SU-DHL-6 (cell line): ENCODE measurements around the gene GPX2.

Source experiments
- H2AFZ ChIP-seq: fragments of 200-600 bp; sonication (generic); 2 replicates; pipeline ENCODE4 v1.6.1; 2014; ENCODE audit warnings: low read depth, mild to moderate bottlenecking, moderate library complexity, mixed read lengths, antibody characterized with exemption, low read length; ENCODE audit not compliant: severe bottlenecking
- H3F3A ChIP-seq: fragments of 200-600 bp; shearing (Covaris generic); 2 replicates; pipeline ENCODE4 v1.6.0; 2016; ENCODE audit warnings: antibody characterized with exemption, mild to moderate bottlenecking; ENCODE audit not compliant: insufficient read depth
- H3K27ac ChIP-seq: fragments of 200-600 bp; sonication (generic); 2 replicates; pipeline ENCODE4 v1.5.1; 2016; ENCODE audit warnings: low read depth, mild to moderate bottlenecking, low read length, moderate library complexity, mixed read lengths
- H3K27me3 ChIP-seq: fragments of 200-600 bp; sonication (generic), shearing (Covaris generic); 2 replicates; pipeline ENCODE4 v1.6.0; 2014; ENCODE audit warnings: mild to moderate bottlenecking, low read length
- H3K36me3 ChIP-seq: fragments of 200-600 bp; sonication (generic); 2 replicates; pipeline ENCODE4 v1.6.1; 2014; ENCODE audit warnings: mild to moderate bottlenecking, low read length, mixed read lengths
- H3K4me2 ChIP-seq: fragments of 300-600, 200-600 bp; shearing (Covaris generic), sonication (generic); 2 replicates; pipeline ENCODE4 v1.6.0; 2014; ENCODE audit warnings: low read length, low read depth, mild to moderate bottlenecking; ENCODE audit not compliant: poor library complexity, severe bottlenecking
- H3K4me3 ChIP-seq: fragments of 200-600 bp; sonication (generic); 2 replicates; pipeline ENCODE4 v1.5.1; 2014; ENCODE audit warnings: antibody characterized with exemption, low read length, mild to moderate bottlenecking, mixed read lengths; ENCODE audit not compliant: insufficient read depth, poor library complexity, severe bottlenecking
- H3K79me2 ChIP-seq: fragments of 200-600 bp; sonication (generic); 2 replicates; pipeline ENCODE4 v1.6.1; 2014; ENCODE audit warnings: mild to moderate bottlenecking, low read length, moderate library complexity; ENCODE audit not compliant: insufficient read depth
- H3K9ac ChIP-seq: fragments of 200-600 bp; sonication (generic); 2 replicates; pipeline ENCODE4 v1.7.0; 2014; ENCODE audit warnings: mild to moderate bottlenecking, low read length
- H3K9me2 ChIP-seq: fragments of 200-600 bp; sonication (generic); replicated peaks from 2 replicates; pipeline ENCODE4 v1.6.1; 2014; ENCODE audit warnings: low read length; ENCODE audit not compliant: insufficient read depth
- H3K9me3 ChIP-seq: fragments of 200-600 bp; sonication (generic); 2 replicates; pipeline ENCODE4 v1.6.1; 2014; ENCODE audit warnings: low read length, mixed read lengths; ENCODE audit not compliant: insufficient read depth
- H4K20me1 ChIP-seq: fragments of 200-600 bp; sonication (generic); 2 replicates; pipeline ENCODE4 v1.6.1; 2014; ENCODE audit warnings: low read depth, mild to moderate bottlenecking, antibody characterized with exemption, low read length, moderate library complexity, mixed read lengths
- EZH2phosphoT487 ChIP-seq: fragments of 200-600 bp; sonication (generic), shearing (Covaris generic); conservative IDR thresholded peaks from 2 replicates; pipeline ENCODE4 v1.6.1; 2018; ENCODE audit warnings: mild to moderate bottlenecking, antibody characterized with exemption, low read length, moderate library complexity, mixed read lengths
- TF ChIP-seq, protein P1 (sequence below): fragments of 200-600 bp; sonication (generic); IDR thresholded peaks from one replicate; pipeline ENCODE4 v1.5.1; 2017; ENCODE audit warnings: antibody characterized with exemption, mild to moderate bottlenecking, low read length, moderate library complexity; ENCODE audit not compliant: insufficient read depth, poor library complexity, severe bottlenecking

Gene GPX2

DNA sequence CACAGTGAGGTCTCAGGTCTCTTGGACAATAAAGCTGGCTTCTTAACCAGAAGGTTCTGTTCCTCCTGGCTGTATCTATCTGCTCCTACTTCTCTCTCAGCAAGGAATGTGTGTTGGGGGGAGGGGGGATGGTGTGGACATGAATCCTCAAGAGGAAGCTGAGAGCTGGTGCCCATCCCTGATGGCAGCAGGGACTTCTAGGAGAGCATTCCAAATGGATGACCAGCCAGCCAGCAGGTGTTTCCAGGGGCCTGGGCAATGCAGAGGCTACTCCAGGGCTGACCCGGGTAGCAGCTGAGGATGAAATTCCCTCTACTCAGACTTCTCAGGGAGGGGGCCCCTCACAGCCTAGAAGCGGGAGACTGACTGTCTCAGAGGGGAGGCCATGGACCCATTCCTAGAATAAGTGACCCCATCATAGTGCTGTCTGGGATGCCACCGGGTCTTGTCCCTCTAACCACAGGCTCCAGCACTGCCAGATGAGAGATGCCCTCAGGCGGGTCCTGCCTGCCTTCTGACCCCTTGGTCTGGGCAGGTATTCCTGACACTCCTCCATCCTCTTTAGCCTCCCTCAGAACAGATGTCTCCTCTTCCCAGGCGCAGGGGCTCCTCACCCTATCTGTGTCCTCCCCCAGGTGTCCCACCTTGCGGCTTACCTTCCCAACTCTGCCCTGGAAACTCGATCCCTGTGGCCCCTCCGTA is 28.4 kb upstream of the GPX2 start:
- H3K9ac ChIP-seq = no peak overlapping the region
- H3F3A ChIP-seq = no peaks in the 10 kb centered on the region
- TF ChIP-seq, protein P1, sequence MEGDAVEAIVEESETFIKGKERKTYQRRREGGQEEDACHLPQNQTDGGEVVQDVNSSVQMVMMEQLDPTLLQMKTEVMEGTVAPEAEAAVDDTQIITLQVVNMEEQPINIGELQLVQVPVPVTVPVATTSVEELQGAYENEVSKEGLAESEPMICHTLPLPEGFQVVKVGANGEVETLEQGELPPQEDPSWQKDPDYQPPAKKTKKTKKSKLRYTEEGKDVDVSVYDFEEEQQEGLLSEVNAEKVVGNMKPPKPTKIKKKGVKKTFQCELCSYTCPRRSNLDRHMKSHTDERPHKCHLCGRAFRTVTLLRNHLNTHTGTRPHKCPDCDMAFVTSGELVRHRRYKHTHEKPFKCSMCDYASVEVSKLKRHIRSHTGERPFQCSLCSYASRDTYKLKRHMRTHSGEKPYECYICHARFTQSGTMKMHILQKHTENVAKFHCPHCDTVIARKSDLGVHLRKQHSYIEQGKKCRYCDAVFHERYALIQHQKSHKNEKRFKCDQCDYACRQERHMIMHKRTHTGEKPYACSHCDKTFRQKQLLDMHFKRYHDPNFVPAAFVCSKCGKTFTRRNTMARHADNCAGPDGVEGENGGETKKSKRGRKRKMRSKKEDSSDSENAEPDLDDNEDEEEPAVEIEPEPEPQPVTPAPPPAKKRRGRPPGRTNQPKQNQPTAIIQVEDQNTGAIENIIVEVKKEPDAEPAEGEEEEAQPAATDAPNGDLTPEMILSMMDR = no peak
- no peak for TF ChIP-seq EZH2phosphoT487
- no peak overlapping the region for H3K27ac ChIP-seq
- no peaks in the 10 kb centered on the region for H3K79me2 ChIP-seq
- no peaks in the 10 kb centered on the region for H3K27me3 ChIP-seq
- no peak overlapping the region for H3K4me2 ChIP-seq
- no peaks in the 10 kb centered on the region for H4K20me1 ChIP-seq
- no peaks in the 10 kb centered on the region for H3K9me2 ChIP-seq
- H3K36me3 ChIP-seq = no peaks in the 10 kb centered on the region
- no peaks in the 10 kb centered on the region for H3K9me3 ChIP-seq
- no peak overlapping the region for H2AFZ ChIP-seq
- H3K4me3 ChIP-seq = no peak overlapping the region

DNA sequence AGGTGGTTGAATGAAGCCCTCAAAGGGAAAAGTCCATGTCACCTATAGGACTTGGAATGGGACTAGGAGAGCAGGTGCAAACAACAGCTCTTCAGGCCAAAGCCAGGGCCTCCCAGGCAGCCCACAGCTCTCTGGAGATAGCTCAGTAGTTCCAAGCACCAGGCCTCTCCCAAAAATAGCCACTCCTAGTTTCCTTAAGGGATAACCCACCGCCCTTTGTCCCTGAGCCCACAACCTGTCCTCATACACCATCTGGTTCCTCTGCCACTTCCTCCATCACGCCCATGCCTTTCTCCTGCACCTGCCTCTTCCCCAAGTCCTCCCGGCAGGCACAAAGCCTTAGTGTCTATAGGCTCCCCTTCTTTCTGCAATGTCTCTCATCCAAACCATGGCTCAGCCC is 27.5 kb upstream of the GPX2 start:
- H3K27ac ChIP-seq = no peak overlapping the region
- no peak overlapping the region for H3K4me3 ChIP-seq
- no peaks in the 10 kb centered on the region for H3K27me3 ChIP-seq
- no peak overlapping the region for H3K4me2 ChIP-seq
- H2AFZ ChIP-seq = no peak overlapping the region
- no peaks in the 10 kb centered on the region for H3K36me3 ChIP-seq
- no peaks in the 10 kb centered on the region for H3K9me3 ChIP-seq
- H3F3A ChIP-seq = no peaks in the 10 kb centered on the region
- no peak overlapping the region for H3K9ac ChIP-seq
- no peaks in the 10 kb centered on the region for H4K20me1 ChIP-seq
- H3K9me2 ChIP-seq = no peaks in the 10 kb centered on the region
- no peak for TF ChIP-seq EZH2phosphoT487
- no peaks in the 10 kb centered on the region for H3K79me2 ChIP-seq

DNA sequence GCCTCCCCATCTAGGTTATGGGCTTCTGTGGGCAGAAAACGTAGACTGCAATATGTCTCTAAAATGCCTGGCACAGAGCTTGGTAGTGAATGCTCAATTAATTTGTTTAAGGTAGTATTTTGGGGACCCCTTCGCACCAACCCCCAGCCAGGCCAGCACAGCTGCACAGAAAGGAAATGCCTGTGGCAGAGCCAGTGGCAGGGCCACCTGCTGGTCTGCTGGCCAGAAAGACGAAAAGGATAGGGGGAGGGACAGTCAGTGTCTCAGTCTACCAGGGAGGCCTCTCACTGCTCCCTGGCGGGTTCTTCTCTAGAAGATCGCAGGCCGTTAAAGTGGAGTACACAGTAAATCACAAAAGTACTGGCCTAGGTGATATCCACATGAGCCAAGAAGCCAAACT is 26.1 kb upstream of the GPX2 start:
- Histone ChIP-seq H3F3A (no peaks in the 10 kb centered on the region), H3K36me3 (no peaks in the 10 kb centered on the region), H3K27ac (no peak overlapping the region), H3K9me2 (no peaks in the 10 kb centered on the region), H4K20me1 (no peaks in the 10 kb centered on the region), H3K4me2 (no peak overlapping the region), H3K9me3 (no peaks in the 10 kb centered on the region), H3K4me3 (no peak overlapping the region), H3K79me2 (no peaks in the 10 kb centered on the region), H2AFZ (no peak overlapping the region), H3K27me3 (no peaks in the 10 kb centered on the region), H3K9ac (no peak overlapping the region)
- no peak for TF ChIP-seq EZH2phosphoT487
- TF ChIP-seq, protein P1 = no peak

DNA sequence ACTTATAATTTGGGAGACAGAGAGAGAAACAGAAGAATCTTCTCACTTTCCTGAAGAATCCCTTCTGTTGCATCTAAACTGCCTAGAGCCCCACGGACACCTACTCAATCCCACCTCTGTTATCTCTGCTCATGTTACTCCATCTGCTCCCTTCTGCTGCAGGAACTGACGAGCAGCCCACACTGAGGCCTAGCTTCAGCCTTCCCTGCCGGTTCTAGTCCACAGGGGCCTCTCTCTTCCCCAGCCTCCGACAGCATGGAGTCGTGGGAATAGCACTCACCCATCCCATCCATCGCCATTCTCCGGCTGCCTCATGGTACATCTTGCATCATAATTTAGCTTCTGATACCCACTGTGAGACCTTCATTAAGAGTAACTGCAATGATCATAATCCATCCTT is 25.6 kb upstream of the GPX2 start:
- no peak for TF ChIP-seq EZH2phosphoT487
- TF ChIP-seq, protein P1 = no peak
- H3K4me2 ChIP-seq = no peak overlapping the region

More for the DNA sequence above, 25.6 kb upstream of the GPX2 start:
- no peak overlapping the region for H2AFZ ChIP-seq
- no peaks in the 10 kb centered on the region for H3K9me2 ChIP-seq
- H3F3A ChIP-seq = no peaks in the 10 kb centered on the region
- H4K20me1 ChIP-seq = no peaks in the 10 kb centered on the region
- no peak overlapping the region for H3K4me3 ChIP-seq
- no peaks in the 10 kb centered on the region for H3K79me2 ChIP-seq
- H3K27ac ChIP-seq = no peak overlapping the region
- H3K36me3 ChIP-seq = no peaks in the 10 kb centered on the region
- H3K9ac ChIP-seq = no peak overlapping the region
- H3K9me3 ChIP-seq = no peaks in the 10 kb centered on the region
- H3K27me3 ChIP-seq = no peaks in the 10 kb centered on the region
